ENCODE data around the gene NUDT8.

DNA sequence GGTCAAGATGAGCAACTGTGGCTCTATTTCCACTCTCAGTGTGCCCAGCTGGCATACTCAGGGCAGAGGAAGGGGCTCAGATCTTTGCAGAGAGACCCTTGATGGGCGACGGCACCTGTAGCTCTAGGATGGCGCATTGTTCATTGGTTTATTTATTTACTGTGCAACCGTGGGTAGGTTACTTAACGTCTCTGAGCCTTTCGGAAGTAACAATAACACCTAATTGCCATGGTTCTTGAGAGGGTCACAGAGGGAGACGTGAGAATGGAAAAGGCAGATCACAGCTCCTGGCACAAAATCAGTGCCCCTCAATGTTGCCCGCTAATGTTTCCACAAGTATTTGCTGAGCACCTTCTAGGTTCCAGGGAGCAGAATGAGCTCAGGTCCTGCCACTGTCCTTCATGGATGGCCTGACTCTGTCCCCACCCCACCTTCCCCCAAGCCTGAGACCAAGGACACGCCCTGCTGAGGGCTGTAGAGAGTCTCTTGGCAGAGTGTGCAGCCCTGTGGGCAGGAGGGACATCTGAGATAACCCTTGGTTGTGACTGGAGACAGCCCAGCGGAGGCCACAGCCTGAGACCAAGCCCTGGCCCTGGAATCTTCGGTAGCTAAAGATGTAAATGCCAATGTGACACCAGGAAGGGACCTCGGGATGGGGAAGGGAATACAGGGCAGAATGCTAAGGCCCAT is 45.5 kb upstream of the NUDT8 start:
- TF ChIP-seq POLR2A (IDR thresholded peaks at IDR 0.05): no peak
- TF ChIP-seq, protein P1, sequence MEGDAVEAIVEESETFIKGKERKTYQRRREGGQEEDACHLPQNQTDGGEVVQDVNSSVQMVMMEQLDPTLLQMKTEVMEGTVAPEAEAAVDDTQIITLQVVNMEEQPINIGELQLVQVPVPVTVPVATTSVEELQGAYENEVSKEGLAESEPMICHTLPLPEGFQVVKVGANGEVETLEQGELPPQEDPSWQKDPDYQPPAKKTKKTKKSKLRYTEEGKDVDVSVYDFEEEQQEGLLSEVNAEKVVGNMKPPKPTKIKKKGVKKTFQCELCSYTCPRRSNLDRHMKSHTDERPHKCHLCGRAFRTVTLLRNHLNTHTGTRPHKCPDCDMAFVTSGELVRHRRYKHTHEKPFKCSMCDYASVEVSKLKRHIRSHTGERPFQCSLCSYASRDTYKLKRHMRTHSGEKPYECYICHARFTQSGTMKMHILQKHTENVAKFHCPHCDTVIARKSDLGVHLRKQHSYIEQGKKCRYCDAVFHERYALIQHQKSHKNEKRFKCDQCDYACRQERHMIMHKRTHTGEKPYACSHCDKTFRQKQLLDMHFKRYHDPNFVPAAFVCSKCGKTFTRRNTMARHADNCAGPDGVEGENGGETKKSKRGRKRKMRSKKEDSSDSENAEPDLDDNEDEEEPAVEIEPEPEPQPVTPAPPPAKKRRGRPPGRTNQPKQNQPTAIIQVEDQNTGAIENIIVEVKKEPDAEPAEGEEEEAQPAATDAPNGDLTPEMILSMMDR (IDR thresholded peaks at IDR 0.05): no peak

Measured in adrenal gland (tissue), 5 donors.